Measurements from ENCODE around the gene TRIM24.

Gene TRIM24

GRCh38 chr7:138579136-138579535 is 119.1 kb downstream of the TRIM24 start:
- DNase-seq (ENCODE audit: low spot score) = no peak

GRCh38 chr7:138579671-138580070 is 119.6 kb downstream of the TRIM24 start:
- DNase-seq (ENCODE audit: low spot score) = no peak

- DNase-seq (ENCODE audit: low spot score) = no peak
Measured at GRCh38 chr7:138581065-138581464, 121.0 kb downstream of the TRIM24 start.

- DNase-seq (ENCODE audit: low spot score) = no peak
Measured at GRCh38 chr7:138584283-138584682, 124.2 kb downstream of the TRIM24 start.

GRCh38 chr7:138584696-138585095 is 124.6 kb downstream of the TRIM24 start:
- no peak for DNase-seq (ENCODE audit: low spot score)

- no peak for DNase-seq (ENCODE audit: low spot score)
Measured at GRCh38 chr7:138585283-138585993, 125.4 kb downstream of the TRIM24 start.

GRCh38 chr7:138587485-138587884 is 127.4 kb downstream of the TRIM24 start:
- DNase-seq (ENCODE audit: low spot score) = no peak

- DNase-seq (ENCODE audit: low spot score) = no peak
Measured at GRCh38 chr7:138588986-138589385, 128.9 kb downstream of the TRIM24 start.

GRCh38 chr7:138590154-138590553 is 130.1 kb downstream of the TRIM24 start:
- DNase-seq (ENCODE audit: low spot score) = no peak

- no peak for DNase-seq (ENCODE audit: low spot score)
Measured at GRCh38 chr7:138595454-138595853, 135.4 kb downstream of the TRIM24 start.

GRCh38 chr7:138602451-138602850 is 142.4 kb downstream of the TRIM24 start:
- no peak for DNase-seq (ENCODE audit: low spot score)

GRCh38 chr7:138603549-138604318 is 143.7 kb downstream of the TRIM24 start:
- DNase-seq (ENCODE audit: low spot score) = no peak

GRCh38 chr7:138606236-138606635 is 146.2 kb downstream of the TRIM24 start:
- DNase-seq (ENCODE audit: low spot score) = no peak

- no peak for DNase-seq (ENCODE audit: low spot score)
Measured at GRCh38 chr7:138607216-138608126, 147.4 kb downstream of the TRIM24 start.

- DNase-seq (ENCODE audit: low spot score) = no peak
Measured at GRCh38 chr7:138608275-138608674, 148.2 kb downstream of the TRIM24 start.

- DNase-seq (ENCODE audit: low spot score) = no peak
Measured at GRCh38 chr7:138610671-138611170, 150.7 kb downstream of the TRIM24 start.

- no peak for DNase-seq (ENCODE audit: low spot score)
Measured at GRCh38 chr7:138613630-138614029, 153.6 kb downstream of the TRIM24 start.

GRCh38 chr7:138616085-138616484 is 156.0 kb downstream of the TRIM24 start:
- DNase-seq (ENCODE audit: low spot score) = no peak

- no peak for DNase-seq (ENCODE audit: low spot score)
Measured at GRCh38 chr7:138618506-138618905, 158.4 kb downstream of the TRIM24 start.

- DNase-seq (ENCODE audit: low spot score) = no peak
Measured at GRCh38 chr7:138618933-138619332, 158.9 kb downstream of the TRIM24 start.

GRCh38 chr7:138622841-138623240 is 162.8 kb downstream of the TRIM24 start:
- DNase-seq (ENCODE audit: low spot score) = no peak

Measured in SW480 (cell line).